Measurements from ENCODE around the gene SEC61B. TPM values are rescaled to one million over a fixed set of nuclear protein-coding genes. Genes with fewer than 3 reads are reported as not detected.

The SEC61B gene
- total RNA-seq, 2 donors from 2014 or later: 86.6 to 104 TPM

DNA sequence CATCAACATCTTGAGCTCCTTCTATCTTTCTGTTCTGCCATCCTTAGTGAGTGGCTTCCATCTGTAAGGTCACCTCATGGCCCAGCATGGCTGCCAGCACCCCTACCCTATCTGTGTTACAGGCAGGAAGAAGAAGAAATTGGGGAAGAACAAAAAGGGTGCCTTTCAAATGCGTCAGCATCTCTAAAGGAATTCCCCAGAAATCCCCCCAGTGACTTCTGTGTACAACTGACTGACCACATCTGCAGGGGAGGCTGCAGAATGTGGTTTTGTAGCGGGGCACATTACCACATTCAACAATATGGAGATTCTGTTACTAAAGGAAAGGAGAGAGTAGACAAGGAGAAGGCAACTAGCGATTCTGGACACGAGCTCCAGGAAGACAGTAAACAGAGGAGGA, 40.5 kb upstream of the SEC61B start:
- Histone ChIP-seq H3K4me3 (no peak overlapping the region), H3K27ac (no peak overlapping the region)

GRCh38 chr9:99182356-99182755, 39.7 kb upstream of the SEC61B start:
- Histone ChIP-seq H3K9me3 (no peaks in the 10 kb centered on the region), H3K27me3 (no peaks in the 10 kb centered on the region)
- TF ChIP-seq, protein P1, sequence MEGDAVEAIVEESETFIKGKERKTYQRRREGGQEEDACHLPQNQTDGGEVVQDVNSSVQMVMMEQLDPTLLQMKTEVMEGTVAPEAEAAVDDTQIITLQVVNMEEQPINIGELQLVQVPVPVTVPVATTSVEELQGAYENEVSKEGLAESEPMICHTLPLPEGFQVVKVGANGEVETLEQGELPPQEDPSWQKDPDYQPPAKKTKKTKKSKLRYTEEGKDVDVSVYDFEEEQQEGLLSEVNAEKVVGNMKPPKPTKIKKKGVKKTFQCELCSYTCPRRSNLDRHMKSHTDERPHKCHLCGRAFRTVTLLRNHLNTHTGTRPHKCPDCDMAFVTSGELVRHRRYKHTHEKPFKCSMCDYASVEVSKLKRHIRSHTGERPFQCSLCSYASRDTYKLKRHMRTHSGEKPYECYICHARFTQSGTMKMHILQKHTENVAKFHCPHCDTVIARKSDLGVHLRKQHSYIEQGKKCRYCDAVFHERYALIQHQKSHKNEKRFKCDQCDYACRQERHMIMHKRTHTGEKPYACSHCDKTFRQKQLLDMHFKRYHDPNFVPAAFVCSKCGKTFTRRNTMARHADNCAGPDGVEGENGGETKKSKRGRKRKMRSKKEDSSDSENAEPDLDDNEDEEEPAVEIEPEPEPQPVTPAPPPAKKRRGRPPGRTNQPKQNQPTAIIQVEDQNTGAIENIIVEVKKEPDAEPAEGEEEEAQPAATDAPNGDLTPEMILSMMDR (IDR thresholded peaks at IDR 0.05): no peak

More for the DNA sequence above, 40.5 kb upstream of the SEC61B start:
- Histone ChIP-seq H3K9me3 (no peaks in the 10 kb centered on the region), H3K27me3 (no peaks in the 10 kb centered on the region), H3K36me3 (replicated peaks in 1 of 2; ENCODE audit: insufficient read depth in 1 of 2, low read depth in 2 of 2) (no peaks in the 10 kb centered on the region), H3K4me1 (peaks cover 13% of the 10 kb centered on the region)
- no peak for DNase-seq
- ATAC-seq: no peak
- intact Hi-C loops (cut with DNase I): no loop called here
- WGBS, 2 donors: 48 to 80% methylated on average over 4 of the region's 4 CpGs
- no peak for TF ChIP-seq POLR2A (IDR thresholded peaks at IDR 0.05)
- TF ChIP-seq, protein P1 (IDR thresholded peaks at IDR 0.05): no peak

DNA sequence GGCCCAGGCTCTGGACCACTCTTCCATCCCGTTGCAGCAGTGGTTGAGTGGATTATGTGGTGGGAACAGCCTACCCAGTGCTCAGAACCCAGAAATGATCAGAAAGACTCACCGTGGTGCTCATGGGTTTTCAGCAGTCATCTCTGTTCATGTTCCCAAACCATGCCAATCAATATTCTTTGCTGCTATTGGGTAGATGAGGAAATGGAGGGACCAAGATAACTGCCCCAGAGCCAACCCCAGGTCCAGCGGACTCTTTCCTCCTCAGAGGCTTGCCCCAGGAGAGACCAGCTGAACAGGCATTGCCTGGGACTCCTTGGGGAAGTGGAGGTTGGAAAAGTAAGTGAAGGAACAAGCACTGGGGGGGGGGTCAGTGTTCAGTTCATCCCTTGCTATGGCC, 38.5 kb upstream of the SEC61B start:
- Histone ChIP-seq H3K4me1 (peaks cover 9% of the 10 kb centered on the region), H3K9me3 (no peaks in the 10 kb centered on the region), H3K36me3 (replicated peaks in 1 of 2; ENCODE audit: insufficient read depth in 1 of 2, low read depth in 2 of 2) (no peaks in the 10 kb centered on the region), H3K4me3 (no peak overlapping the region), H3K27me3 (no peaks in the 10 kb centered on the region), H3K27ac (no peak overlapping the region)
- no peak for ATAC-seq
- TF ChIP-seq, protein P1 (IDR thresholded peaks at IDR 0.05): no peak
- no peak for TF ChIP-seq POLR2A (IDR thresholded peaks at IDR 0.05)
- intact Hi-C loops (cut with DNase I): no loop called here
- DNase-seq: no peak
- WGBS, 2 donors: 86 to 88% methylated on average over 1 to 3 of the region's 3 CpGs

More at GRCh38 chr9:99182356-99182755, 39.7 kb upstream of the SEC61B start:
- intact Hi-C loops (cut with DNase I): no loop called here
- DNase-seq (no peak), ATAC-seq (no peak)
- 85 to 89% methylated on average over 3 of the region's 3 CpGs for WGBS, 2 donors
- H3K4me1 ChIP-seq: peaks cover 9% of the 10 kb centered on the region
- H3K4me3 ChIP-seq: no peak overlapping the region
- no peaks in the 10 kb centered on the region for H3K36me3 ChIP-seq (replicated peaks in 1 of 2; ENCODE audit: insufficient read depth in 1 of 2, low read depth in 2 of 2)
- no peak overlapping the region for H3K27ac ChIP-seq

DNA sequence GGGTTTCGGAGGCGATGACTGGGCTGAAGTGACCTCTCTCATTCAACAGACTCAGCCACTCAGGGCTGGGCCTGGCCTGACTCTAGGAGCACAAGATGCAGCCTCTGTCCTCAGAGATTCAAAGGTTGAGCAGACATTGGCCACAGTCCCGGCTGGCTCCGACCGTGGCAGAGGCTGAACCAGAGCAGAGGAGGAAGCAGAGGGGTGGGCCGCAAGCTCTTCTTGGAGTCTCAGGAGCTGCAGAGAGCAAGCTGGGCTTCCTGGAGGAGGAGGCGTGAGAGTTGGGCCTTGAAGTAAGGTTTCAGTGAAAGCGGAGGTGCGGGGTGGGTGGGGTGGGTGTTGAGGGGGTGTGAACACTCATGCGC, 38.0 kb upstream of the SEC61B start:
- Histone ChIP-seq H3K9me3 (no peaks in the 10 kb centered on the region), H3K4me1 (peaks cover 9% of the 10 kb centered on the region), H3K27ac (no peak overlapping the region), H3K36me3 (replicated peaks in 1 of 2; ENCODE audit: insufficient read depth in 1 of 2, low read depth in 2 of 2) (no peaks in the 10 kb centered on the region), H3K4me3 (no peak overlapping the region), H3K27me3 (no peaks in the 10 kb centered on the region)
- TF ChIP-seq, protein P1 (IDR thresholded peaks at IDR 0.05): no peak
- TF ChIP-seq POLR2A (IDR thresholded peaks at IDR 0.05): no peak
- 10 to 36% methylated on average over 2 to 10 of the region's 10 CpGs for WGBS, 2 donors
- DNase-seq (no peak), ATAC-seq (no peak)
- intact Hi-C loops (cut with DNase I): no loop called here

DNA sequence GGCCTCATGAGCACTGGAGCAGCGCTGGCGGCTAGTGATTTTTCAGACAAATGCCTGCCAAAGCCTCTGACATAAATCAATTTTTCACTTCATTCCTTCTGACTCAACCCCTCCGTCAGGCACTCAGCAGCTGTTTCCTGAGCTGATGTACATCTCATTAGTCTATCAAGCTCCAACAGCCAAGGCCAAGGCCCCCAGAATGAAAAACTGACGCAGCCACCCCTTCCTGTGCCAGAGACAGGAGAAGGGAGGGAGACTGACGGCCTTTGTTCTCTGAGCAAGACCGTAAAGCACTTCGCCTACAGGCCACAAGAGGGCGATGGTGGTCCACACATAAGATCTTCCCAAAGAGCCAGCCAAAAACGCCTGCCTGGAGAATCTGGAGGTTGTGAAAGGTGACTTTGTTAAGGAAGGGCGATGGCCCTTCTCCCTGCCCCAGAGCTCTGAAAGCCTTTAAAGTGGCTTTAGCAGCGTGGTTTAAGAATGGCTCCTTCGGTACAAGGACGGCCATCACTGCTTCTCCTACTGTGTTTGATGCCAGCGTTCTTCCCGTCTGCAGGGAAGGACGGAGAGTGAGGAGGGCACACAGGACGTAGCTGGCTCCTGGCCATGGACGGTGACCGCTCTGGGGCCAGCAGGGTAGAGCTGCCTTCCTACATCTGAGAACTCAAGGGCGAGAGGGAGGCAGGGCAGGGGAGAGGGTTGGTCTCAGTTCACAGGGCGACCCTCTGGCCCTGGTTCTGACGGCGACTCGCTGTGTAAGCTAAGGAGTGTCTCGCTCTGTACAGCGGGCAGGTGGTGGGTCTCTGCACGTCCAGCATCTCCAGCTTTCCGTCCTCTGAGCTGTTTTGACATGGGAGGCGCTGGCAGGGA, 37.4 kb upstream of the SEC61B start:
- TF ChIP-seq, protein P1 (IDR thresholded peaks at IDR 0.05): peak; percentile 87 to 95 (median 92)
- TF ChIP-seq POLR2A (IDR thresholded peaks at IDR 0.05): no peak

More for the DNA sequence above, 37.4 kb upstream of the SEC61B start:
- intact Hi-C loops (cut with DNase I): no loop called here
- Histone ChIP-seq H3K27me3 (no peaks in the 10 kb centered on the region), H3K4me1 (peaks cover 9% of the 10 kb centered on the region), H3K4me3 (no peak overlapping the region), H3K36me3 (replicated peaks in 1 of 2; ENCODE audit: insufficient read depth in 1 of 2, low read depth in 2 of 2) (no peaks in the 10 kb centered on the region), H3K9me3 (no peaks in the 10 kb centered on the region), H3K27ac (no peak overlapping the region)
- WGBS, 2 donors: 14 to 25% methylated on average over 18 to 29 of the region's 29 CpGs
- DNase-seq: peak; percentile 90 to 95 (median 92)
- ATAC-seq: peak; percentile 94

Data from body of pancreas (tissue), 4 donors.